Measurements from ENCODE around the gene SERPINB11. TPM values are rescaled to one million over a fixed set of nuclear protein-coding genes. Genes with fewer than 3 reads are reported as not detected.
"Not testable (repeated sequence)": the region's sequence is repeated elsewhere in the genome, so short reads cannot be mapped to it uniquely, and the experiment has no call there.

SERPINB11 gene, protein sequence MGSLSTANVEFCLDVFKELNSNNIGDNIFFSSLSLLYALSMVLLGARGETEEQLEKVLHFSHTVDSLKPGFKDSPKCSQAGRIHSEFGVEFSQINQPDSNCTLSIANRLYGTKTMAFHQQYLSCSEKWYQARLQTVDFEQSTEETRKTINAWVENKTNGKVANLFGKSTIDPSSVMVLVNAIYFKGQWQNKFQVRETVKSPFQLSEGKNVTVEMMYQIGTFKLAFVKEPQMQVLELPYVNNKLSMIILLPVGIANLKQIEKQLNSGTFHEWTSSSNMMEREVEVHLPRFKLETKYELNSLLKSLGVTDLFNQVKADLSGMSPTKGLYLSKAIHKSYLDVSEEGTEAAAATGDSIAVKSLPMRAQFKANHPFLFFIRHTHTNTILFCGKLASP
- not detected for polyA plus RNA-seq (2012; ENCODE audit: low read depth, missing spikeins)

DNA sequence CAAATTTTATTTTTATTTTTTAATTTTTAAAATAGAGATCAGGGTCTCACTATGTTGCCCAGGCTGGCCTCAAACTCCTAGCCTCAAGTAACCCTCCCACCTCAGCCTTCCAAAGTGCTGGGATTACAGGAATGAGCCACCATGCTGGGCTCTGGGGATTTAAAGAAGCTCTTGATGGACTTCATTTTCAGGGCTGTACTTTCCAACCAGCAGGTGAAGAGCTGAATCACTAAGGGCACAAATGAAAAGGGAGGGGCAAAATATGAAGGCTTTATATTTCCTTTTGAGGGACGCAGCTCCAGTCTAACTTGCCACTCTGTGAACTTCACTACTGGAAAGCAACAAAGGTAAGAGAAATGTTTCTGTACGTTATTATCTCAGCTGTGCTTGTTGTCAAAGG, at the start of gene SERPINB11:
Gene SERPINB11 (plus strand): TSS at position 301 of the 400 bp plus-strand sequence. CDS start 7,234 bp downstream, outside the sequence.
- FAIRE-seq = no peak
- no peak for TF ChIP-seq POLR2AphosphoS5 (IDR thresholded peaks at IDR 0.05; ENCODE audit: low read depth, low read length)
- no peak for DNase-seq (ENCODE audit: insufficient read length, low spot score)

DNA sequence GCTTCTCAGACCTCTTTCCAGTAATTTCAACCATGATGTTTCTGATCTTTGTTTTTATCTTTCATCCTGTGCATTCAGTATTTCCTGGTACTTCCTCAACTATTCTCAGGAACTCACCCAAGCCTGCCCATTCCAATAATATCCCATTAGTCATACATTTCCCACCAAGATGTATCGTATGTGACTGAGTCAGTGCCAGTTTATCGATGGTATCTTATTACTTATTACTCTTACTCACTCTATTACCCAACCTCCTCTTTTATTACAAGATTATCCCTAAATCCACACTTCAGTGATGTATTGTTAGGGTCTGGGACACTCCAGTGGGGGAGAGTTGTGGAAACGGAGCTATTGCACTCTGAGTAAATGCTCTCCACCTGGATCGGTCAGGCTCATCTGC, 43.8 kb upstream of the SERPINB11 start:
- not testable (repeated sequence) for FAIRE-seq; DNase-seq (ENCODE audit: insufficient read length, low spot score)

DNA sequence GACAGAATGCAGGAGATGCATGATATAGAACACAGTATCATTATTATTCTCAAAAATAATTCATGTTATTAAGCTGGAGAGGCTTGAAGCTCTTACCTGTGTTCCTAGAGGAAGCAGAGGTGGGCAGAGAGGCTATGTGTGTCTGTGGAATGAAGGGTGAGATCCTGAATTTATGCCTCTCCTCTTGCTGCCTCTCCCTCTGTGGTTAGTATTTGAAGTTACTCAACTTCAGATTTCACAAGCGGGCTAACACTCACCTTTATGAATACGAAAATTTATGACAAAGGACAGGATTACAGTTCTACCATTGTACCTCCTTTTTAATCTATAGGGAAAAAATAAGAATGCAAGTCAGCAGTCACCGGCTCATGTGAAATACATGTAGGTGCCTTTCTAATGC, 41.0 kb upstream of the SERPINB11 start, which contains the start of gene SERPINB3:
Gene SERPINB3 (minus strand): TSS at position 144 of the 400 bp plus-strand sequence. CDS start 677 bp downstream, outside the sequence.
- not testable (repeated sequence) for FAIRE-seq; DNase-seq (ENCODE audit: insufficient read length, low spot score)

DNA sequence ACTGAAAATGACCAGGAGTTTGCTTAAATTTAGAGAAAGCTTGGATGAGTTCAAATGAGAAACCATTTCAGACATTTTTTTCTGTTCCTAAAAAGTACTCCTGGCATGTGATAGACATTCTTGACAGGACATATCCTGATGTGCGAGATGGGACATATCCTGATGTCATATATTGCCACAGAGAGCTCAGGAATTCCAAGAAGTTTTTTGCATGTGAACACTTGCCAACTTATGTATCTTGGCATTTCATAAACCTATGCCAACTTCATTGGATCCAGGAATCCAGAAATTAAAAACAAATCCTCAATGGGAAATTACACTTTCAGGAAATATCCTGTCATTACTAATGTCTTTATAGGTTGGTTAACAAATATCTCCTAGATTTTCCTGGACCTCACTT, 38.2 kb upstream of the SERPINB11 start:
- TF ChIP-seq POLR2A (IDR thresholded peaks at IDR 0.05; ENCODE audit: low read depth, low read length) (no peak), TAF1 (IDR thresholded peaks at IDR 0.05; ENCODE audit: low read depth, low read length) (no peak), PAX5 (IDR thresholded peaks at IDR 0.05; ENCODE audit: insufficient read depth, low read length, severe bottlenecking) (no peak), SPI1 (IDR thresholded peaks at IDR 0.05; ENCODE audit: low read depth, low read length) (no peak), POLR2AphosphoS5 (IDR thresholded peaks at IDR 0.05; ENCODE audit: low read depth, low read length) (no peak), POU2F2 (IDR thresholded peaks at IDR 0.05; ENCODE audit: low read depth, low read length) (no peak)
- DNase-seq (ENCODE audit: insufficient read length, low spot score) (no peak), FAIRE-seq (no peak)

DNA sequence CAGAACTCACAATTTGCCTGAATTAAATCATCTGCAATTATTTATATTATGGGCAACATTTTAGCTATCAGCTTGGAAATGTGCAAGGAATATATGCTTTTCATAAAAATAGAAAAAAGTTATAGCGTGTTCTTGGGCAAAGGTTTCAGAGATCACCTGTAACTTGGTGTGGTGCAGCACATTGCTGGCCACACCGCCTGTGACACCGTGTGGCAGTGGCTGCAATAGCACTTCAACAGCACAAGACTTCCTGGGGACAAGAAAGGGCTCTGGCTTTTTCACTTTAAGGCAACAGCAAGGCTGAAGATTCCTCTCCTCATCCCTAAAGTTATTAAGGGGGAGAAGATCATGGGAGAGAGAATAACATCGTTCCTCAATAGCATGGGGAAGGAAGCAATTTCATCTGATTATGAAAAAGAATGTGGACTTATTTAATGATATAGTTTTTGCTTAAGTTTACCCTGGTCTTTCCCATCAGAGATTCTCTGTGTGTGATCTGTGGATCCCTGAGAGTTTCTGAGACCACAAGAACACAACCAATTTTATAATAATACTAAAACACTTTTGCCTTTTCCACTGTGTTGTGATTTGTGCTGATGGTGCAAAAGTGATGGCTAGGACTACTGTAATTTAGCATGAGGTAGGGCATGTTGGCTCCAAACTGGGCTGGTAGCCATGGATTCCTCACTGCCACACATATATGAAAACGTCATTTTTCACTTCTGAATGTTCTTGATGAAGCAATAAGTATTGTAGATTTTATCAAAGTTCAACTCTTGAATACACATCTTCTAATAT, 26.0 kb upstream of the SERPINB11 start:
- FAIRE-seq (peak; percentile 31), DNase-seq (ENCODE audit: insufficient read length, low spot score) (peak; percentile 6)
- no peak for TF ChIP-seq POLR2A (IDR thresholded peaks at IDR 0.05; ENCODE audit: low read depth, low read length)
- TF ChIP-seq PAX5 (IDR thresholded peaks at IDR 0.05; ENCODE audit: insufficient read depth, low read length, severe bottlenecking) = no peak
- TF ChIP-seq POLR2AphosphoS5 (IDR thresholded peaks at IDR 0.05; ENCODE audit: low read depth, low read length) = no peak
- TF ChIP-seq POU2F2 (IDR thresholded peaks at IDR 0.05; ENCODE audit: low read depth, low read length) = no peak
- no peak for TF ChIP-seq TAF1 (IDR thresholded peaks at IDR 0.05; ENCODE audit: low read depth, low read length)
- TF ChIP-seq SPI1 (IDR thresholded peaks at IDR 0.05; ENCODE audit: low read depth, low read length) = no peak

DNA sequence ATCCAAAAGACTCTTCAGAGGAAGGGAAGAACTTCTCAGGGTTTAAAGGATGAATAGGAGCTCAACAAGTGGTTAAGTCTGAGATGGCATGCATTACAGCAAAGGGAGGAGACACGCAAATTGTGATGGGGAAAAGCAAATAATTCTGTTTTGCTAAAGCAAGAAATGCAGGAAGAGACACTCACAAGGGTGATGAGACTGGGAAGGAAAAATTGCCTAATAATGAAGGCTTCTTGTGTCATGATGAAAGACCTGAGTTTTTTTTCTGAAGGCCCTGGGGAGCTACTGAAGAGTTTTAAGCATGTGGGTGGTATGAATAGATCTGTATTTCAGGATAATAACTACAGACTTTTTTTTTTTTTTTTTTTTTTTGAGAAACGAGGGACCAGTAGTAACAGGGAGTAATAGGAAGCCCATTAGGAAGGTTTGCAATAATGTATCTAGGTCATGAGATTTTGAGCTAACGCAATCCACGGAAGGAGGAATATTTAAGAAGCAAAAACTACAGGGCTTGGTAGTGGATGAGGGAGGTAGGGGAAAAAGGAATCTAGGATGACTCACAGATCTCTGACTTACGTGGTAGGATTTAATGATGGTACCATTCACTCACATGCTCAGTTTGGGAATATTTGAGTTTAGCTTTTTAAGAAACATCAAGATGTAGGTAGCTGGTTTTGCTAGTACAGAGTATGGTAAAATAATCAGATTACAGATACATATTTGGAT, 25.1 kb upstream of the SERPINB11 start:
- TF ChIP-seq POLR2A (IDR thresholded peaks at IDR 0.05; ENCODE audit: low read depth, low read length) (no peak), SPI1 (IDR thresholded peaks at IDR 0.05; ENCODE audit: low read depth, low read length) (no peak), PAX5 (IDR thresholded peaks at IDR 0.05; ENCODE audit: insufficient read depth, low read length, severe bottlenecking) (no peak), TAF1 (IDR thresholded peaks at IDR 0.05; ENCODE audit: low read depth, low read length) (no peak)
- FAIRE-seq (no peak), DNase-seq (ENCODE audit: insufficient read length, low spot score) (no peak)

DNA sequence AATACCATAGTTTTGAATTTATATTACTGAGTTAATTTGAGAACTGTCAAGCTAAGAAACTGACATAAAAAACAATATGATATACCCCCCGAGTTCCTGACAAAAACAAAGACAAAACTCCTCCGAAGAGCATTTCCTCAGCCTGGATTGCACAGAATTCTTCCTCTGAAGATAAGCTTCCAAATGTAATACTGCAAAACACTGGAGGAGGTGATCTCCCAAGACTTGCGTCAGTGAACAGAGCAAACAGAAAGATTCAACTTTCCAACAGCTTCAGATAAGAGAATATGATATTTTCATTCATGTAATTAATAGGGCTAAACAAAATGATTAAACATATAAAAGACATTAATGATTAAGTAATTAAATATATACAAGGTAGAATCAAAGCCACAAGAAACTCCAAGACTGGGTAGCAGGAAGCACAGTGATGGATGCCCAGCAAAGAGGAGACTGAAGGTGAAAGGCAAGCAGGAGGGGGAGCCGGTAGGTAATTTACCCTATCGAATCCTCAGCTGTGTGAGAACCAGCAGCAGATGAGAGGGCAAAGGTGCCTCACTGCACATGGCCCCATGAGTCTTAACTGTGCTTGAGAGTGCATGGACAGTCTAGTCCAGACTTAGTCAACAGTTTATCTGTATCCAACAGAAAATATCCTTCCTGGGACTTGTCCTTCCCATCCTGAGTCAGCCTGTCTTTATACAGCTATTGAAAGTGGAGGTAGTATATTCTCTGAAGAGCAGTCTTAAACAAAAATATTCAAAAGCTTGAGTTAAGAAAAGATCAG, 22.7 kb upstream of the SERPINB11 start:
- DNase-seq (ENCODE audit: insufficient read length, low spot score) (no peak), FAIRE-seq (no peak)
- TF ChIP-seq TAF1 (IDR thresholded peaks at IDR 0.05; ENCODE audit: low read depth, low read length) = no peak
- TF ChIP-seq POU2F2 (IDR thresholded peaks at IDR 0.05; ENCODE audit: low read depth, low read length) = no peak
- no peak for TF ChIP-seq POLR2A (IDR thresholded peaks at IDR 0.05; ENCODE audit: low read depth, low read length)
- TF ChIP-seq SPI1 (IDR thresholded peaks at IDR 0.05; ENCODE audit: low read depth, low read length) = no peak
- no peak for TF ChIP-seq POLR2AphosphoS5 (IDR thresholded peaks at IDR 0.05; ENCODE audit: low read depth, low read length)
- no peak for TF ChIP-seq PAX5 (IDR thresholded peaks at IDR 0.05; ENCODE audit: insufficient read depth, low read length, severe bottlenecking)

DNA sequence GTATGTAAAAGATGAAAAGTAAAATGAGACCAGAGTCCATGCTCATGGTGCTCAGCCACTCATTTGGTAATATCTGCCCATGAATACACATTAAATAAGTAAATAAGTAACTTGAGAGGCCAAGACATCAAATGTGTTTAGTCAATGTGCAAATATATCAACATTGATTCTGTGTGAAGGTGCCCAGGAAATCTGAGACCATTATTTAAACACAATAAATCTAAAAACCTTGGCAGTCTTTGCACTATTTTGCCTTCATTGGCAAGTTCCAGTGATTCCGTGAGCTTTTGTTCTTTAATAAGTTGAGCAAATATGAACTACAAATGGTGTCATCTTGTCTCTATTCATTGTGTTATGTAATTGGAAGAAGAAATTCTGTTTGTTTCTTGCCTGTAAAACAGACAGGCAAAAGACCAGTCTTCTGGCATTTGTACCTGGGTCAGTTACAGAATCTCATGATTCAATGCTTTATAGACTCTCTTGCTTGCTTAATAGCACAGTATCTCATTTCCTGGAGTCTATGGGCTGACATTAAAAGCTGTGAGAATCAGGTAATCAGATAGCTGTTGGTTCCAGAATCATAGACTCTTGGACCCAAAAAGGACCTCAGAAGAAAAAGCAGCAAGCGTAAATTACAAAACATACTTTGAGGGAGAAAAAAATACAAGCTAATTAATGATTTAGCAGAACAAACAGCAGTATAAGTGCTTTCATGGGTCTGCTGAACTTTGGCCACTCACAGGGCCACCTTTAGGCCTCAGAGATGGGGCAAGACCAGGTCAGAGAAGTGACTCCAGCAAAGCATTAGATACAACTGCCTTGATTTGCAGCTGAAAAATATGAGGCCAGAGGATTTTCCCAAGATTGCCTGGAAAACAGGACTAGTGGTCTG, 21.1 kb upstream of the SERPINB11 start:
- TF ChIP-seq PAX5 (IDR thresholded peaks at IDR 0.05; ENCODE audit: insufficient read depth, low read length, severe bottlenecking) = no peak
- TF ChIP-seq SPI1 (IDR thresholded peaks at IDR 0.05; ENCODE audit: low read depth, low read length) = no peak
- no peak for TF ChIP-seq TAF1 (IDR thresholded peaks at IDR 0.05; ENCODE audit: low read depth, low read length)
- TF ChIP-seq POU2F2 (IDR thresholded peaks at IDR 0.05; ENCODE audit: low read depth, low read length) = no peak
- DNase-seq (ENCODE audit: insufficient read length, low spot score) = no peak
- FAIRE-seq = no peak

DNA sequence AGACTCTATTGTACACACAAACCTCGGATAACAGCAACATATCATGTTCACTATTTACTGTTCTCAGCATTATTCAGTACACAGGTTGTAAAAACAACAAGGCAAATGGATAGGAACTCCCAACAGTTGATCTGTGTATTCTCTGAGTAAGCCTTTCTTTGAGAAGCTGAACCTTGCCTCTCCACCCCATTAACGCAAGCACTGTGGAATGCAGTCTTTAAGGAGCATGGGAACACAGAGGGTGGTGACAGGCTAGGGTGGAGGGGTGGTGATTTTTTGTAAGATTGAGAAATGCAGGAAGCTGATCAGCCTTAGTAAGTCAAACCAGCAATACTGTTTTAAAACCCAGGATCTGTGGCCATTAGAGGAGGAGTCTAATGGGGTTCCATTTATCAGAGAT, 19.6 kb upstream of the SERPINB11 start:
- TF ChIP-seq SPI1 (IDR thresholded peaks at IDR 0.05; ENCODE audit: low read depth, low read length) (no peak), POLR2AphosphoS5 (IDR thresholded peaks at IDR 0.05; ENCODE audit: low read depth, low read length) (no peak), TAF1 (IDR thresholded peaks at IDR 0.05; ENCODE audit: low read depth, low read length) (no peak), POLR2A (IDR thresholded peaks at IDR 0.05; ENCODE audit: low read depth, low read length) (no peak)
- no peak for FAIRE-seq
- DNase-seq (ENCODE audit: insufficient read length, low spot score) = no peak
